HCT116 (cell line): ENCODE data around the gene DENND1A. TPM values are rescaled to one million over a fixed set of nuclear protein-coding genes. Genes with fewer than 3 reads are reported as not detected.

Source experiments
- ATAC-seq: fragments of 200-7000 bp; cut with Tn5 transposase; 2 replicates; pipeline ENCODE4 v1.9.1; 2020; ENCODE audit warnings: mild to moderate bottlenecking, moderate library complexity
- BruUV-seq: library from RNA; stranded (reverse); fragments of 400-500 nt; replicated peaks from 2 replicates; lab custom pipeline; 2021; lab: Mats Ljungman, UMichigan
- CTCF ChIA-PET: fragments of 300-600 bp; sonication (Branson Sonifier 250); formaldehyde crosslinking; loops from one replicate; lab custom pipeline; 2021; ENCODE audit warnings: antibody characterized with exemption; lab: Charles Lee
- POLR2A ChIA-PET: fragments of 300-600, 350-600 bp; sonication (Branson Sonifier 250); formaldehyde crosslinking; loops from one replicate; lab custom pipeline; 2021; ENCODE audit warnings: antibody characterized with exemption; lab: Charles Lee
- RAD21 ChIA-PET, 2 experiments: fragments of 300-600 bp; sonication (Branson Sonifier 250); formaldehyde crosslinking; loops; one replicate each; lab custom pipeline; 2023; ENCODE audit warnings: low total read pairs in 2 of 2; ENCODE audit not compliant: uncharacterized antibody in 2 of 2, unreplicated experiment in 2 of 2, low non-redundant PET in 1 of 2; lab: Charles Lee
- DNase-seq: peaks from one replicate; pipeline ENCODE4 v3.0.0-alpha.2; 2010; ENCODE audit warnings: low read depth, low spot score
- H2AFZ ChIP-seq: fragments of 200-600 bp; shearing (Covaris generic), sonication (generic); 2 replicates; pipeline ENCODE4 v1.6.1; 2017; ENCODE audit warnings: low read depth, mixed run types, mixed read lengths, antibody characterized with exemption, low read length; ENCODE audit not compliant: poor library complexity, severe bottlenecking
- H3K27ac ChIP-seq: 2 replicates; pipeline ENCODE4 v1.5.1; 2012; ENCODE audit warnings: low read depth, low read length
- H3K27me3 ChIP-seq: fragments of 200-600 bp; sonication (generic); 2 replicates; pipeline ENCODE4 v1.6.1; 2016; ENCODE audit warnings: mixed run types, low read length, mixed read lengths; ENCODE audit not compliant: insufficient read depth
- H3K36me3 ChIP-seq, 2 experiments: fragments of 200-500 bp in 1 of 2; fragments of 200-600 bp in 1 of 2; sonication (Bioruptor generic) in 1 of 2; sonication (generic) in 1 of 2; 2 replicates each; pipeline versions ENCODE4 v1.5.1 to v1.6.1; 2014 to 2016; ENCODE audit warnings: low read length in 2 of 2, inconsistent platforms in 1 of 2, mixed read lengths in 1 of 2, mixed run types in 1 of 2; ENCODE audit not compliant: insufficient read depth in 2 of 2, control insufficient read depth in 1 of 2
- H3K4me1 ChIP-seq, 2 experiments: fragments of 200-600 bp in 1 of 2; sonication (generic) in 1 of 2; 2 replicates each; pipeline versions ENCODE4 v1.5.1 to v1.6.1; 2012 to 2017; ENCODE audit warnings: low read length in 2 of 2, inconsistent platforms in 1 of 2, mild to moderate bottlenecking in 1 of 2, mixed read lengths in 1 of 2, mixed run types in 1 of 2, moderate library complexity in 1 of 2; ENCODE audit not compliant: insufficient read depth in 2 of 2, control insufficient read depth in 1 of 2
- H3K4me2 ChIP-seq: fragments of 200-600 bp; sonication (generic); 2 replicates; pipeline ENCODE4 v1.6.1; 2017; ENCODE audit warnings: mixed run types, low read length, mixed read lengths
- H3K4me3 ChIP-seq, 2 experiments: fragments of 200-600 bp in 1 of 2; sonication (generic) in 1 of 2; replicated peaks in 1 of 2; 2 replicates each; pipeline ENCODE4 v1.5.1; 2011 to 2016; ENCODE audit warnings: low read length in 2 of 2, control low read depth in 1 of 2, low read depth in 1 of 2, mild to moderate bottlenecking in 1 of 2, mixed read lengths in 1 of 2, mixed run types in 1 of 2
- H3K79me2 ChIP-seq: fragments of 200-600 bp; sonication (generic); 2 replicates; pipeline ENCODE4 v1.6.1; 2017; ENCODE audit warnings: mild to moderate bottlenecking, mixed run types, low read length, moderate library complexity, mixed read lengths; ENCODE audit not compliant: insufficient read depth
- H3K9ac ChIP-seq: fragments of 200-600 bp; sonication (generic); 2 replicates; pipeline ENCODE4 v1.6.1; 2016; ENCODE audit warnings: low read length, mixed read lengths
- H3K9me2 ChIP-seq: fragments of 200-600 bp; sonication (generic), shearing (Covaris generic); 2 replicates; pipeline ENCODE4 v1.6.1; 2017; ENCODE audit warnings: mixed run types, mild to moderate bottlenecking, moderate library complexity; ENCODE audit not compliant: insufficient read depth
- H3K9me3 ChIP-seq, 2 experiments: fragments of 200-500 bp in 1 of 2; fragments of 200-600 bp in 1 of 2; sonication (Bioruptor generic) in 1 of 2; sonication (generic) in 1 of 2; 2 replicates each; pipeline ENCODE4 v1.6.1; 2014 to 2017; ENCODE audit warnings: low read length in 2 of 2, mixed read lengths in 2 of 2, inconsistent platforms in 1 of 2, low read depth in 1 of 2, mild to moderate bottlenecking in 1 of 2, mixed run types in 1 of 2, moderate library complexity in 1 of 2; ENCODE audit not compliant: control insufficient read depth in 1 of 2, insufficient read depth in 1 of 2
- H4K20me1 ChIP-seq: fragments of 200-600 bp; sonication (generic), shearing (Covaris generic); 2 replicates; pipeline ENCODE4 v1.6.1; 2017; ENCODE audit warnings: mixed run types, mild to moderate bottlenecking, moderate library complexity; ENCODE audit not compliant: insufficient read depth
- CEBPB ChIP-seq: IDR thresholded peaks from 2 replicates; pipeline ENCODE4 v1.6.1; 2012; ENCODE audit warnings: low read depth
- EZH2 ChIP-seq: fragments of 200-600 bp; sonication (generic); IDR thresholded peaks from 2 replicates; pipeline ENCODE4 v1.6.1; 2017; ENCODE audit warnings: antibody characterized with exemption, mixed run types
- FOSL1 ChIP-seq: IDR thresholded peaks from 2 replicates; pipeline ENCODE4 v1.6.1; 2012; ENCODE audit warnings: low read depth
- MAX ChIP-seq: IDR thresholded peaks from 2 replicates; pipeline ENCODE4 v1.6.1; 2012
- POLR2AphosphoS5 ChIP-seq: IDR thresholded peaks from 2 replicates; pipeline ENCODE4 v1.6.1; 2011; ENCODE audit warnings: mild to moderate bottlenecking, low read depth, low read length, moderate library complexity
- RAD21 ChIP-seq: IDR thresholded peaks from 2 replicates; pipeline ENCODE4 v1.6.1; 2012; ENCODE audit warnings: low read depth, mild to moderate bottlenecking
- SIN3A ChIP-seq: IDR thresholded peaks from 2 replicates; pipeline ENCODE4 v1.6.1; 2012; ENCODE audit warnings: low read depth
- SRF ChIP-seq: IDR thresholded peaks from 2 replicates; pipeline ENCODE4 v1.6.1; 2012; ENCODE audit warnings: low read depth
- YY1 ChIP-seq: IDR thresholded peaks from 2 replicates; pipeline ENCODE4 v1.6.1; 2011; ENCODE audit warnings: low read length, low read depth, moderate library complexity, mild to moderate bottlenecking; ENCODE audit not compliant: insufficient replicate concordance; ENCODE audit errors: extremely low read depth
- intact Hi-C: fragments of 100-400 bp; cut with micrococcal nuclease; formaldehyde crosslinking; loops from 2 replicates; pipeline ENCODE4 v1.10.0; 2022
- total RNA-seq: library from RNA; stranded (reverse); gene quantifications from one replicate; pipeline ENCODE4 v1.2.1, GENCODE V29; 2021; ENCODE audit not compliant: unreplicated experiment
- TF ChIP-seq, protein P1 (sequence below): IDR thresholded peaks from 2 replicates; pipeline ENCODE4 v1.6.1; 2011; ENCODE audit warnings: mild to moderate bottlenecking, low read length, moderate library complexity; ENCODE audit not compliant: insufficient replicate concordance; ENCODE audit errors: extremely low read depth

Gene DENND1A
- total RNA-seq, 1 experiment from 2014 or later: 33.0 TPM

- ATAC-seq: no peak
- RAD21 ChIA-PET: no interaction called here
- H3K4me2 ChIP-seq: no peak overlapping the region
- no peaks in the 10 kb centered on the region for H3K4me1 ChIP-seq
- TF ChIP-seq MAX (no peak), POLR2AphosphoS5 (no peak), SIN3A (no peak), RAD21 (no peak), SRF (no peak), YY1 (no peak)
- TF ChIP-seq, protein P1, sequence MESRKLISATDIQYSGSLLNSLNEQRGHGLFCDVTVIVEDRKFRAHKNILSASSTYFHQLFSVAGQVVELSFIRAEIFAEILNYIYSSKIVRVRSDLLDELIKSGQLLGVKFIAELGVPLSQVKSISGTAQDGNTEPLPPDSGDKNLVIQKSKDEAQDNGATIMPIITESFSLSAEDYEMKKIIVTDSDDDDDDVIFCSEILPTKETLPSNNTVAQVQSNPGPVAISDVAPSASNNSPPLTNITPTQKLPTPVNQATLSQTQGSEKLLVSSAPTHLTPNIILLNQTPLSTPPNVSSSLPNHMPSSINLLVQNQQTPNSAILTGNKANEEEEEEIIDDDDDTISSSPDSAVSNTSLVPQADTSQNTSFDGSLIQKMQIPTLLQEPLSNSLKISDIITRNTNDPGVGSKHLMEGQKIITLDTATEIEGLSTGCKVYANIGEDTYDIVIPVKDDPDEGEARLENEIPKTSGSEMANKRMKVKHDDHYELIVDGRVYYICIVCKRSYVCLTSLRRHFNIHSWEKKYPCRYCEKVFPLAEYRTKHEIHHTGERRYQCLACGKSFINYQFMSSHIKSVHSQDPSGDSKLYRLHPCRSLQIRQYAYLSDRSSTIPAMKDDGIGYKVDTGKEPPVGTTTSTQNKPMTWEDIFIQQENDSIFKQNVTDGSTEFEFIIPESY: no peak
- no peaks in the 10 kb centered on the region for H4K20me1 ChIP-seq
- no peak overlapping the region for H2AFZ ChIP-seq
- intact Hi-C loops: no loop called here
- no TSS peak for BruUV-seq
- H3K9me2 ChIP-seq: no peaks in the 10 kb centered on the region
- H3K4me3 ChIP-seq: no peak overlapping the region
- H3K27me3 ChIP-seq: no peaks in the 10 kb centered on the region
- H3K36me3 ChIP-seq: no peaks in the 10 kb centered on the region
- no peaks in the 10 kb centered on the region for H3K9me3 ChIP-seq
- no peaks in the 10 kb centered on the region for H3K79me2 ChIP-seq
- no peak for DNase-seq
- no peak overlapping the region for H3K9ac ChIP-seq
- CTCF ChIA-PET: no interaction called here
- no peak overlapping the region for H3K27ac ChIP-seq
- POLR2A ChIA-PET: no interaction called here
Measured at GRCh38 chr9:123522251-123522650, 407.7 kb downstream of the DENND1A start.

DNA sequence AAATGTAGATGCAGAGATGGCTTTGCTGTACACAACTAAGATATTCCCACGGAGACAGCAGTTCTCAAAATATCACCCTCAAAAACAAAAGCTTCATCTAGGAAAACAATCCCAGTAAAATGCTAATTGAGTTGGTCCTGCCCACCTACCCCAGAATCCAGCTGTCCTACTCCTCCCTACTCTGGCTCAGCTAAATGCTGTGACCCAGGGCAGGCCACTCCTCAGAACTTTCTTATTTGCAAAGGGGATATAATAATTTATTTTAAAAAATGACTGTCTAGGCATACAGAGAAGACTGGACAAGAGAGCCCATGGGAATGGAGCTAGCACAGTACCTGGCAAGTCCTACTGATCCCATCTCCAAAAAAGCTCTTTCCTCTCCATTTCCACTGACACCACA, 411.6 kb downstream of the DENND1A start:
- TF ChIP-seq, protein P1: no peak
- no peak for TF ChIP-seq CEBPB
- no peak for TF ChIP-seq POLR2AphosphoS5
- TF ChIP-seq EZH2: no peak
- no peak for TF ChIP-seq FOSL1
- TF ChIP-seq RAD21: no peak
- ATAC-seq (no peak), DNase-seq (no peak)
- Histone ChIP-seq H3K79me2 (no peaks in the 10 kb centered on the region), H3K4me2 (no peak overlapping the region), H3K9me3 (no peaks in the 10 kb centered on the region), H3K27me3 (no peaks in the 10 kb centered on the region), H3K4me3 (no peak overlapping the region), H3K4me1 (no peaks in the 10 kb centered on the region), H3K9me2 (no peaks in the 10 kb centered on the region), H3K36me3 (no peaks in the 10 kb centered on the region), H3K9ac (no peak overlapping the region), H2AFZ (no peak overlapping the region), H4K20me1 (no peaks in the 10 kb centered on the region), H3K27ac (no peak overlapping the region)
- intact Hi-C loops: no loop called here
- ChIA-PET CTCF (no interaction called here), RAD21 (no interaction called here), POLR2A (no interaction called here)
- no TSS peak for BruUV-seq
